Liver (tissue), 9 donors: ENCODE measurements around the gene CCSER2. TPM values are rescaled to one million over a fixed set of nuclear protein-coding genes. Genes with fewer than 3 reads are reported as not detected.

Experiments
- DNase-seq: peaks from one replicate; pipeline ENCODE4 v3.0.0-alpha.2; 2017; ENCODE audit warnings: low spot score
- H3K27ac ChIP-seq, 2 donors: one replicate each; pipeline ENCODE4 v1.7.0; 2013; ENCODE audit warnings: inconsistent platforms in 2 of 2, low read length in 2 of 2, control low read depth in 1 of 2, low read depth in 1 of 2, mild to moderate bottlenecking in 1 of 2
- H3K27me3 ChIP-seq, 4 donors: one replicate each; pipeline versions ENCODE4 v1.6.1 to v1.7.0; 2013; ENCODE audit warnings: low read length in 3 of 4, inconsistent platforms in 1 of 4, mild to moderate bottlenecking in 1 of 4, moderate library complexity in 1 of 4; ENCODE audit not compliant: control insufficient read depth in 4 of 4, insufficient read depth in 4 of 4
- H3K36me3 ChIP-seq, 4 donors: one replicate each; pipeline versions ENCODE4 v1.6.1 to v1.7.0; 2013; ENCODE audit warnings: low read length in 3 of 4, mild to moderate bottlenecking in 3 of 4, low read depth in 1 of 4, moderate library complexity in 1 of 4; ENCODE audit not compliant: control insufficient read depth in 4 of 4, insufficient read depth in 3 of 4
- H3K4me1 ChIP-seq, 4 donors: one replicate each; pipeline versions ENCODE4 v1.6.1 to v1.7.0; 2013; ENCODE audit warnings: low read length in 3 of 4, mild to moderate bottlenecking in 3 of 4, moderate library complexity in 1 of 4; ENCODE audit not compliant: control insufficient read depth in 4 of 4, insufficient read depth in 4 of 4
- H3K4me3 ChIP-seq, 3 donors: one replicate each; pipeline versions ENCODE4 v1.6.1 to v1.7.0; 2013; ENCODE audit warnings: low read length in 3 of 3, control low read depth in 1 of 3, low read depth in 1 of 3, mild to moderate bottlenecking in 1 of 3
- H3K9ac ChIP-seq, 2 donors: one replicate each; pipeline ENCODE4 v1.7.0; 2013; ENCODE audit warnings: low read length in 2 of 2, mild to moderate bottlenecking in 2 of 2, moderate library complexity in 2 of 2, control low read depth in 1 of 2, low read depth in 1 of 2
- H3K9me3 ChIP-seq, 4 donors: one replicate each; pipeline versions ENCODE4 v1.6.1 to v1.7.0; 2013; ENCODE audit warnings: low read length in 3 of 4; ENCODE audit not compliant: control insufficient read depth in 4 of 4
- EGR1 ChIP-seq, 2 donors: IDR thresholded peaks; 2 replicates each; pipeline ENCODE4 v1.6.1; 2016 to 2018; ENCODE audit warnings: antibody characterized with exemption in 2 of 2, low read depth in 2 of 2
- FOXA1 ChIP-seq: IDR thresholded peaks from 2 replicates; pipeline ENCODE4 v1.6.1; 2016; ENCODE audit warnings: antibody characterized with exemption
- FOXA2 ChIP-seq: IDR thresholded peaks from 2 replicates; pipeline ENCODE4 v1.6.1; 2016; ENCODE audit warnings: antibody characterized with exemption
- HNF4A ChIP-seq, 2 donors: conservative IDR thresholded peaks; 2 replicates each; pipeline ENCODE4 v1.6.1; 2016; ENCODE audit warnings: antibody characterized with exemption in 2 of 2, mild to moderate bottlenecking in 2 of 2
- HNF4G ChIP-seq: IDR thresholded peaks from 2 replicates; pipeline ENCODE4 v1.6.1; 2016; ENCODE audit warnings: antibody characterized with exemption
- JUND ChIP-seq, 2 donors: IDR thresholded peaks; 2 replicates each; pipeline ENCODE4 v1.6.1; 2016; ENCODE audit warnings: antibody characterized with exemption in 2 of 2
- RAD21 ChIP-seq, 2 donors: IDR thresholded peaks; 2 replicates each; pipeline ENCODE4 v1.6.1; 2016; ENCODE audit warnings: antibody characterized with exemption in 2 of 2, mild to moderate bottlenecking in 2 of 2
- RXRA ChIP-seq, 2 donors: IDR thresholded peaks; 2 replicates each; pipeline ENCODE4 v1.6.1; 2017 to 2018; ENCODE audit warnings: antibody characterized with exemption in 2 of 2, mild to moderate bottlenecking in 1 of 2
- SP1 ChIP-seq: IDR thresholded peaks from 2 replicates; pipeline ENCODE4 v1.6.1; 2018; ENCODE audit warnings: antibody characterized with exemption, mild to moderate bottlenecking
- YY1 ChIP-seq: IDR thresholded peaks from 2 replicates; pipeline ENCODE4 v1.6.1; 2016; ENCODE audit warnings: antibody characterized with exemption, mild to moderate bottlenecking
- WGBS: extraction: QIAGEN DNeasy Blood & Tissue Kit; methylation state at CpG from one replicate; pipeline ENCODE4 v1.1.7; 2013; 5-methylcytosine and 5-hydroxymethylcytosine counted together
- polyA plus RNA-seq, 2 donors: library from polyadenylated mRNA; stranded (reverse) in 1 of 2; unstranded in 1 of 2; fragments of 200-250 nt in 1 of 2; fragments of >200 nt in 1 of 2; fragmentation: Nextera tagmentation in 1 of 2; extraction: Ambion mirVana in 1 of 2; gene quantifications; one replicate each; pipeline versions ENCODE4 v1.2.1 to v1.2.3, GENCODE V29; 2013 to 2015
- total RNA-seq, 2 donors: library from RNA; depleted of rRNA; stranded (reverse); fragments of >200 nt; gene quantifications; one replicate each; pipeline ENCODE4 v1.2.3, GENCODE V29; 2014
- TF ChIP-seq, protein P1 (sequence below): fragments of 150-350 bp; IDR thresholded peaks from 2 replicates; pipeline ENCODE4 v1.5.1; 2017; ENCODE audit warnings: improper control_type of control experiment, low read depth, low read length; ENCODE audit not compliant: missing input control
- TF ChIP-seq, protein P2 (sequence below): IDR thresholded peaks from 2 replicates; pipeline ENCODE4 v1.6.1; 2016; ENCODE audit warnings: antibody characterized with exemption
- TF ChIP-seq, protein P3 (sequence below): IDR thresholded peaks from 2 replicates; pipeline ENCODE4 v1.6.1; 2016; ENCODE audit warnings: antibody characterized with exemption
- TF ChIP-seq, protein P4 (sequence below): IDR thresholded peaks from 2 replicates; pipeline ENCODE4 v1.6.1; 2016; ENCODE audit warnings: antibody characterized with exemption, mild to moderate bottlenecking
- TF ChIP-seq, protein P5 (sequence below): IDR thresholded peaks from 2 replicates; pipeline ENCODE4 v1.6.1; 2016; ENCODE audit warnings: antibody characterized with exemption
- donor health status: healthy.
- donor health status: healthy.
- donor health status: healthy.
- donor health status: healthy.
- donor health status: healthy.

The CCSER2 gene
- total and polyA plus RNA-seq, 4 donors: 5.6 to 18.2 (median 12.1) TPM

DNA sequence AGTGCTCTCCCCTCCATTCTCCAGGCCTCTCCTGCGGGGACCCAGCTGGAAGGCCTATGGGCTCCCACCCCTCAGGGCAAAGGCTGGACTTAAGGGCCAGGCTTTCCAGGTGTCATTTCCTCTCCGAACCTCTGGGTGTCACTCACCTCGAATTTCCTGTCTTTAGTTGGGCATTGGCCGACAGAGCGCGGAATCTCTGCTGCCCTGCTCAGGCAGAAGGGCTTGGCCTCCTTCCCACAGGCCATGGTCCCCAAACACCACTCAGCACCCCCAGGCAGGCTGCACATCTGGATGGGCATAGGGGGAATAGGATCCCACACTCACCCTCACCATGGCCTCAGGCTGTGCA, 212.9 kb downstream of the CCSER2 start:
- WGBS: 56% methylated on average over 6 of the region's 6 CpGs
- Histone ChIP-seq H3K9me3 (no peaks in the 10 kb centered on the region), H3K27me3 (peaks cover 0 to 5% (median 0%) of the 10 kb centered on the region in 4 donors), H3K4me1 (peaks cover 0 to 9% (median 3%) of the 10 kb centered on the region in 4 donors), H3K36me3 (no peaks in the 10 kb centered on the region), H3K27ac (no peak overlapping the region), H3K4me3 (peak overlapping the region in 2 of 3 donors; percentile 26 to 49), H3K9ac (peak overlapping the region in 1 of 2 donors; percentile 57)
- no peak for DNase-seq
- no peak for TF ChIP-seq FOXA1
- TF ChIP-seq, protein P1, sequence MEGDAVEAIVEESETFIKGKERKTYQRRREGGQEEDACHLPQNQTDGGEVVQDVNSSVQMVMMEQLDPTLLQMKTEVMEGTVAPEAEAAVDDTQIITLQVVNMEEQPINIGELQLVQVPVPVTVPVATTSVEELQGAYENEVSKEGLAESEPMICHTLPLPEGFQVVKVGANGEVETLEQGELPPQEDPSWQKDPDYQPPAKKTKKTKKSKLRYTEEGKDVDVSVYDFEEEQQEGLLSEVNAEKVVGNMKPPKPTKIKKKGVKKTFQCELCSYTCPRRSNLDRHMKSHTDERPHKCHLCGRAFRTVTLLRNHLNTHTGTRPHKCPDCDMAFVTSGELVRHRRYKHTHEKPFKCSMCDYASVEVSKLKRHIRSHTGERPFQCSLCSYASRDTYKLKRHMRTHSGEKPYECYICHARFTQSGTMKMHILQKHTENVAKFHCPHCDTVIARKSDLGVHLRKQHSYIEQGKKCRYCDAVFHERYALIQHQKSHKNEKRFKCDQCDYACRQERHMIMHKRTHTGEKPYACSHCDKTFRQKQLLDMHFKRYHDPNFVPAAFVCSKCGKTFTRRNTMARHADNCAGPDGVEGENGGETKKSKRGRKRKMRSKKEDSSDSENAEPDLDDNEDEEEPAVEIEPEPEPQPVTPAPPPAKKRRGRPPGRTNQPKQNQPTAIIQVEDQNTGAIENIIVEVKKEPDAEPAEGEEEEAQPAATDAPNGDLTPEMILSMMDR: peak; percentile 36

DNA sequence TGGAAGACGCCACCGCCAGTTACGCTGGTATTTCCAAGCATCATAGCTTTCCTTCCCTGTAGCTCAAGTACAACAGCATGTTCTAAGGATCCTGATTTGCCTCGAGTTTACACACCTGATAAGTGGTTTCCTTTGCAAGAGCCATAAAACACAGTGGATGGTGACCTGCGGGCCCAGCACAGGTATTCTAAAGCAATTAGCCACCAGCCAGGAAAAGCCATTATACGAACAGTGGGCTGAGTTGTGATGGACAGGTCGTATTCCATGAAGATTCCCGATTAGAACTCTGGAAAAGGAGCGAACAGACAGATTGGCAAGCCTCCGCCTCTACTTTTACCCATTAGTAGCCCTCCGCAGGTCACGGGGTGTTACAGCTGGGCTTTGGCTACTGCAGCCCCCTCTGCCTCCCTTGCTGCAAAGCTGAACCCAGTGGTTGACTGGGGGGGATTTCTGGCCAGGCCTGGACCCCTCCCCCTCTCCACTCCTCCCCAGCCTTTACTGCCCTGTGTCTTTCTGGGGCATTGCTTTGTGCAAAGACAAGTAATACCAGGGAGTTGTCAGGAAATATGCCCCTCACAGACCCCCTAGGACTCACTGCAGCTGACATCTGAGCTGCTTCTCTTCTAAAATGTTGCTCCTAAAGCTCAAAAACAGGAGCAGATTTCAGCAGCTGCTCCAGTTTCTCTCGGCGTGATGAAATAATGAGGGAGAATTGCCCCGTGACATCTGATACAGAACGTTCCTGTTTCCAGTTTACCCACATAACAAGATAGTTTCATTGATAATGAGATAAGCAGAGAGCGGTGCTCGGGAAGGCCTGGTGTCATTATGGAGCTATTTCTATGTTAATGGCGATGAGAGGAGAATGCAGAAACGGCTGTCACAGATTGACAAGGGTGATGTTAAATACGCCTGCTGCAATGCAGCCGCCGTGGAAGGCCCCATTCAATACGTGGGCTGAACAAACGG, 214.4 kb downstream of the CCSER2 start:
- Histone ChIP-seq H3K27me3 (peaks cover 0 to 5% (median 0%) of the 10 kb centered on the region in 4 donors), H3K9ac (no peak overlapping the region), H3K27ac (no peak overlapping the region), H3K36me3 (no peaks in the 10 kb centered on the region), H3K4me3 (no peak overlapping the region), H3K9me3 (no peaks in the 10 kb centered on the region), H3K4me1 (peaks cover 0 to 9% (median 3%) of the 10 kb centered on the region in 4 donors)
- WGBS: 79% methylated on average over 25 of the region's 25 CpGs
- no peak for DNase-seq
- TF ChIP-seq, protein P2, sequence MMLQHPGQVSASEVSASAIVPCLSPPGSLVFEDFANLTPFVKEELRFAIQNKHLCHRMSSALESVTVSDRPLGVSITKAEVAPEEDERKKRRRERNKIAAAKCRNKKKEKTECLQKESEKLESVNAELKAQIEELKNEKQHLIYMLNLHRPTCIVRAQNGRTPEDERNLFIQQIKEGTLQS: no peak
- no peak for TF ChIP-seq HNF4G
- TF ChIP-seq, protein P3, sequence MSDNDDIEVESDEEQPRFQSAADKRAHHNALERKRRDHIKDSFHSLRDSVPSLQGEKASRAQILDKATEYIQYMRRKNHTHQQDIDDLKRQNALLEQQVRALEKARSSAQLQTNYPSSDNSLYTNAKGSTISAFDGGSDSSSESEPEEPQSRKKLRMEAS: no peak

DNA sequence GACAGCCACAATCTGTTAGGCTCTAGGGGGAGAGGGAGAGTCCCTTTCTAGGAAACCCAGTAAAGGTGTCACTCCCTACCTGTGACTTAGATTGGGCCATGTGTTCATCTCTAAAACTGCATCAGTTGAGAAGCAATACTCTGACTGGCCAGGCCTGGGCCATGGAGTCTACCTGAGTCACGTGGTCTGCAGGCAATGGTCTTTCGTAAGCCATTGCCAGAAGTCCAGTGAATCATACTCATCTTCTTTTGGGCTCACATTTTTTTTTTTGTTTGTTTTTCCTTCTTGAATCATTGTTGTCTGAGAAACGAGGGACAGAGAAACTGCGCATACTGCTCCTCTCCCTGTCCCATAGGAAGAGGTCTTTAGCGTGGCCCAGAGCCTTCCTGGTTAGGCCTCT, 215.6 kb downstream of the CCSER2 start:
- TF ChIP-seq SP1 (no peak), EGR1 (IDR thresholded peaks at IDR 0.05; ENCODE audit: low read depth in 2 of 2) (no peak), RXRA (IDR thresholded peaks at IDR 0.05) (no peak), YY1 (no peak), RAD21 (IDR thresholded peaks at IDR 0.05) (no peak), JUND (IDR thresholded peaks at IDR 0.05) (no peak), HNF4A (conservative IDR thresholded peaks at IDR 0.05) (no peak), HNF4G (no peak), FOXA2 (no peak)
- TF ChIP-seq, protein P2: no peak
- TF ChIP-seq, protein P4, sequence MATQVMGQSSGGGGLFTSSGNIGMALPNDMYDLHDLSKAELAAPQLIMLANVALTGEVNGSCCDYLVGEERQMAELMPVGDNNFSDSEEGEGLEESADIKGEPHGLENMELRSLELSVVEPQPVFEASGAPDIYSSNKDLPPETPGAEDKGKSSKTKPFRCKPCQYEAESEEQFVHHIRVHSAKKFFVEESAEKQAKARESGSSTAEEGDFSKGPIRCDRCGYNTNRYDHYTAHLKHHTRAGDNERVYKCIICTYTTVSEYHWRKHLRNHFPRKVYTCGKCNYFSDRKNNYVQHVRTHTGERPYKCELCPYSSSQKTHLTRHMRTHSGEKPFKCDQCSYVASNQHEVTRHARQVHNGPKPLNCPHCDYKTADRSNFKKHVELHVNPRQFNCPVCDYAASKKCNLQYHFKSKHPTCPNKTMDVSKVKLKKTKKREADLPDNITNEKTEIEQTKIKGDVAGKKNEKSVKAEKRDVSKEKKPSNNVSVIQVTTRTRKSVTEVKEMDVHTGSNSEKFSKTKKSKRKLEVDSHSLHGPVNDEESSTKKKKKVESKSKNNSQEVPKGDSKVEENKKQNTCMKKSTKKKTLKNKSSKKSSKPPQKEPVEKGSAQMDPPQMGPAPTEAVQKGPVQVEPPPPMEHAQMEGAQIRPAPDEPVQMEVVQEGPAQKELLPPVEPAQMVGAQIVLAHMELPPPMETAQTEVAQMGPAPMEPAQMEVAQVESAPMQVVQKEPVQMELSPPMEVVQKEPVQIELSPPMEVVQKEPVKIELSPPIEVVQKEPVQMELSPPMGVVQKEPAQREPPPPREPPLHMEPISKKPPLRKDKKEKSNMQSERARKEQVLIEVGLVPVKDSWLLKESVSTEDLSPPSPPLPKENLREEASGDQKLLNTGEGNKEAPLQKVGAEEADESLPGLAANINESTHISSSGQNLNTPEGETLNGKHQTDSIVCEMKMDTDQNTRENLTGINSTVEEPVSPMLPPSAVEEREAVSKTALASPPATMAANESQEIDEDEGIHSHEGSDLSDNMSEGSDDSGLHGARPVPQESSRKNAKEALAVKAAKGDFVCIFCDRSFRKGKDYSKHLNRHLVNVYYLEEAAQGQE: no peak
- TF ChIP-seq, protein P3: no peak
- TF ChIP-seq, protein P1: no peak
- TF ChIP-seq, protein P5, sequence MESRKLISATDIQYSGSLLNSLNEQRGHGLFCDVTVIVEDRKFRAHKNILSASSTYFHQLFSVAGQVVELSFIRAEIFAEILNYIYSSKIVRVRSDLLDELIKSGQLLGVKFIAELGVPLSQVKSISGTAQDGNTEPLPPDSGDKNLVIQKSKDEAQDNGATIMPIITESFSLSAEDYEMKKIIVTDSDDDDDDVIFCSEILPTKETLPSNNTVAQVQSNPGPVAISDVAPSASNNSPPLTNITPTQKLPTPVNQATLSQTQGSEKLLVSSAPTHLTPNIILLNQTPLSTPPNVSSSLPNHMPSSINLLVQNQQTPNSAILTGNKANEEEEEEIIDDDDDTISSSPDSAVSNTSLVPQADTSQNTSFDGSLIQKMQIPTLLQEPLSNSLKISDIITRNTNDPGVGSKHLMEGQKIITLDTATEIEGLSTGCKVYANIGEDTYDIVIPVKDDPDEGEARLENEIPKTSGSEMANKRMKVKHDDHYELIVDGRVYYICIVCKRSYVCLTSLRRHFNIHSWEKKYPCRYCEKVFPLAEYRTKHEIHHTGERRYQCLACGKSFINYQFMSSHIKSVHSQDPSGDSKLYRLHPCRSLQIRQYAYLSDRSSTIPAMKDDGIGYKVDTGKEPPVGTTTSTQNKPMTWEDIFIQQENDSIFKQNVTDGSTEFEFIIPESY: no peak
- Histone ChIP-seq H3K4me3 (no peak overlapping the region), H3K27ac (no peak overlapping the region), H3K9me3 (no peaks in the 10 kb centered on the region), H3K4me1 (peaks cover 0 to 9% (median 3%) of the 10 kb centered on the region in 4 donors), H3K27me3 (peaks cover 0 to 5% (median 0%) of the 10 kb centered on the region in 4 donors), H3K9ac (no peak overlapping the region), H3K36me3 (no peaks in the 10 kb centered on the region)
- WGBS: 85% methylated on average over 5 of the region's 5 CpGs
- no peak for DNase-seq
